Pancreas (tissue), 10 donors: ENCODE results near the gene SORCS3. TPM values are rescaled to one million over a fixed set of nuclear protein-coding genes. Genes with fewer than 3 reads are reported as not detected.

Source experiments
- ATAC-seq, 4 donors: fragments of 200-7000 bp; cut with Tn5 transposase; one replicate each; pipeline versions ENCODE4 v1.8.0 to v1.9.1; 2020; ENCODE audit warnings: mild to moderate bottlenecking in 4 of 4, moderate library complexity in 4 of 4
- DNase-seq, 6 donors: peaks; one replicate each; pipeline ENCODE4 v3.0.0-alpha.2; 2020
- FAIRE-seq: peaks from 2 replicates; lab custom pipeline; 2012; peaks lifted over from hg19 to GRCh38; lab: Jason Lieb, UNC
- H3K27ac ChIP-seq, 4 donors: fragments of 200-600 bp; sonication (generic); 1 replicate in 3 of 4; 2 replicates in 1 of 4; pipeline versions ENCODE4 v1.5.0 to v1.8.0; 2020
- H3K27me3 ChIP-seq, 4 donors: fragments of 200-600 bp; one replicate each; pipeline ENCODE4 v1.8.0; 2021
- H3K36me3 ChIP-seq, 3 donors: fragments of 200-600 bp; sonication (generic) in 1 of 3; one replicate each; pipeline versions ENCODE4 v1.5.0 to v1.8.0; 2020 to 2021
- H3K4me1 ChIP-seq, 3 donors: fragments of 200-600 bp; one replicate each; pipeline ENCODE4 v1.8.0; 2021
- H3K4me3 ChIP-seq, 4 donors: fragments of 200-600 bp; sonication (generic) in 2 of 4; one replicate each; pipeline versions ENCODE4 v1.5.0 to v1.8.0; 2020 to 2021
- H3K9me3 ChIP-seq, 4 donors: fragments of 200-600 bp; one replicate each; pipeline ENCODE4 v1.8.0; 2021
- CTCF ChIP-seq, 4 donors: fragments of 200-600 bp; sonication (generic) in 3 of 4; IDR thresholded peaks; one replicate each; pipeline versions ENCODE4 v1.5.0 to v1.8.0; 2021; ENCODE audit warnings: antibody characterized with exemption in 4 of 4
- WGBS, 2 donors: extraction: QIAGEN DNeasy Blood & Tissue Kit; methylation state at CpG; one replicate each; pipeline ENCODE4 v1.1.7; 2013; 5-methylcytosine and 5-hydroxymethylcytosine counted together
- intact Hi-C, 3 donors: fragments of 100-400 bp; cut with DNase I; formaldehyde crosslinking; loops; one replicate each; pipeline versions ENCODE4 v1.11.1 to v1.14.2; 2022
- polyA plus RNA-seq, 2 donors: library from polyadenylated mRNA; stranded (reverse); fragments of 200-250 nt; gene quantifications; one replicate each; pipeline ENCODE4 v1.2.3, GENCODE V29; 2013
- total RNA-seq, 6 donors: library from RNA; stranded (reverse); fragmentation: NEBNext Ultra II Directional in 4 of 6; extraction: Animal tissue kit (Norgen Biotek cat#: 25700) in 4 of 6; gene quantifications; one replicate each; pipeline versions ENCODE4 v1.2.1 to v1.2.4, GENCODE V29; 2021 to 2023
- donor health status: healthy with polysubstance abuse.
- donor health status: DM: no; HTN: no; CAD: no; lungs with moderate emphysema.
- donor health status: DM: no; HTN: no; CAD: no.
- donor health status: control.
- donor health status: control.
- donor health status: Bipolar disorder and iron deficiency.
- donor health status: DM: yes; HTN: yes; CAD: no.
- donor health status: DM: no; HTN: no; CAD: no.
- donor health status: DM: no; HTN: no; CAD: no.
- donor health status: DM: yes; HTN: yes; CAD: no.

The SORCS3 gene
- total RNA-seq (not detected), polyA plus RNA-seq (under 1 TPM in 1 of 2 donors, not detected in 1; 0.02 TPM)

DNA sequence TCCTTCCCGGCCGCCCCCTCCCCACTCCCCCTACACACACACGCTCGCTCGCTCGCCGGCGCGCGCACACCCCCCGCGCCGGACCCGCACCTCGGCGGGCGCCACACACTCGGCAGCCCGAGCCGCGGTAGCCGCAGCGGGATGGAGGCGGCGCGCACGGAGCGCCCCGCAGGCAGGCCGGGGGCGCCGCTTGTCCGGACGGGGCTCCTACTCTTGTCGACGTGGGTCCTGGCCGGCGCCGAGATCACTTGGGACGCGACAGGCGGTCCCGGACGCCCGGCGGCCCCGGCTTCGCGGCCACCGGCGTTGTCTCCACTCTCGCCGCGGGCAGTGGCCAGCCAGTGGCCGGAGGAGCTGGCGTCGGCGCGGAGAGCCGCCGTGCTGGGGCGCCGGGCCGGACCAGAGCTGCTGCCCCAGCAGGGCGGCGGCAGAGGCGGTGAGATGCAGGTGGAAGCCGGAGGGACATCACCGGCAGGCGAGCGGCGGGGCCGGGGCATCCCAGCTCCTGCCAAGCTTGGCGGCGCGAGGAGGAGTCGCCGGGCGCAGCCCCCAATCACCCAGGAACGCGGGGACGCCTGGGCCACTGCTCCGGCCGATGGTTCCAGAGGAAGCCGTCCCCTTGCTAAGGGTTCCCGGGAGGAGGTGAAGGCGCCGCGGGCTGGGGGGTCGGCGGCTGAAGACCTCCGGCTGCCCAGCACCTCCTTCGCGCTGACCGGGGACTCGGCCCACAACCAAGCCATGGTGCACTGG lies at the start of gene SORCS3:
TSS of gene SORCS3 (plus strand) at position 104 of the 750 bp plus-strand sequence.
- TF ChIP-seq CTCF (IDR thresholded peaks at IDR 0.05): no peak
- Histone ChIP-seq H3K27me3 (peaks cover 0 to 22% (median 6%) of the 10 kb centered on the region in 4 donors), H3K27ac (no peak within 1 kb of the TSS), H3K36me3 (no peaks in the 10 kb centered on the region), H3K4me1 (no peaks in the 10 kb centered on the region), H3K4me3 (peak within 1 kb of the TSS in 1 of 4 donors; percentile 7), H3K9me3 (no peaks in the 10 kb centered on the region)
- ATAC-seq (no peak), DNase-seq (peak in 2 of 6 donors; percentile 57 to 72), FAIRE-seq (no peak)
- intact Hi-C loops: no loop called here
- WGBS, 2 donors: 1% methylated on average over 65 to 96 of the region's 96 CpGs

GRCh38 chr10:104591441-104591840 lies 49.6 kb upstream of the SORCS3 start:
- Histone ChIP-seq H3K36me3 (no peaks in the 10 kb centered on the region), H3K4me3 (no peak overlapping the region), H3K9me3 (no peaks in the 10 kb centered on the region), H3K27me3 (peaks cover 0 to 3% (median 0%) of the 10 kb centered on the region in 4 donors), H3K27ac (no peak overlapping the region), H3K4me1 (no peaks in the 10 kb centered on the region)
- WGBS, 2 donors: 62 to 68% methylated on average over 3 of the region's 3 CpGs
- no peak for ATAC-seq
- no peak for TF ChIP-seq CTCF (IDR thresholded peaks at IDR 0.05)
- DNase-seq: no peak
- FAIRE-seq: no peak
- intact Hi-C loops: no loop called here

- Histone ChIP-seq H3K9me3 (no peaks in the 10 kb centered on the region), H3K36me3 (no peaks in the 10 kb centered on the region), H3K27me3 (peaks cover 0 to 2% (median 0%) of the 10 kb centered on the region in 4 donors), H3K4me1 (no peaks in the 10 kb centered on the region), H3K27ac (no peak overlapping the region), H3K4me3 (no peak overlapping the region)
- WGBS, 2 donors: 25 to 46% methylated on average over 1 of the region's 1 CpG
- TF ChIP-seq CTCF (IDR thresholded peaks at IDR 0.05): no peak
- intact Hi-C loops: no loop called here
- ATAC-seq (no peak), DNase-seq (no peak), FAIRE-seq (no peak)
Observed at GRCh38 chr10:104601166-104601565, 39.9 kb upstream of the SORCS3 start.

DNA sequence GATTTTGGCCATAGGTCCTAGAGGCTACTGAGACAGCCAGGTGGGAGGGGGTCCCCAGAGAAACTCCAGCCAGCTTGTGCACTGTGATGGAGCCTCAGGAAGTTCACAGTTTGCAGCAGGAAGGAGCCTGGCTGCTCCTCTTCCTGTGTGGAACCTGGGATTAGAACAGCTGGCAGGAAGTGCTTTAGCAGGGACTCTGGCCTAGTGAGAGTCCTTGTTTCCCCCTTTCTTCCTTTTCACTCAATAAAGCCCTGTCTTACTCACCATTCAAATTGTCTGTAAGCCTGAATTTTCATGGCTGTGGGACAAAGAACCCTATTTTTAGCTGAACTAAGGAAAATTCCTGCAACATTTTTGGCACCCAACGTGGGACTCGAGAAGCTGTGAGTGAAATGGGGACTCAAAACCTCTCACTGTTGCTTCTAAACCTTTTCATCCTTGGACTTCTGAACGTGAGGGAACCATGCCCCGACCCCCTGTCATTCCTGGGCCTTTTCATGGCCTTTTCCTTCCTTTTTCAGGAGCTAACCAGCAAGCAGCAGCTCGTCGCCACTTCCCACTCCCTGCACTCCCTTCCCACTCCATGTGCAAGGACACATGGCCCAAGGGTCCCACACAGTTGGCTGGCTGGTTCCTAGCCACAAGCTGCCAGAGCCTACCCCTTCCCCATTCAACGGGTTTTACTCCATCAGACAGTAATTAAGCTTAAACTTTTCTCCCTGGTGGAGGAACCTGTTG lies 32.8 kb upstream of the SORCS3 start:
- H3K27ac ChIP-seq: no peak overlapping the region
- H3K27me3 ChIP-seq: no peaks in the 10 kb centered on the region
- ATAC-seq (no peak), FAIRE-seq (no peak), DNase-seq (no peak)
- H3K9me3 ChIP-seq: no peaks in the 10 kb centered on the region
- H3K4me1 ChIP-seq: no peaks in the 10 kb centered on the region
- H3K36me3 ChIP-seq: no peaks in the 10 kb centered on the region
- H3K4me3 ChIP-seq: no peak overlapping the region
- intact Hi-C loops: no loop called here
- 53 to 57% methylated on average over 7 of the region's 7 CpGs for WGBS, 2 donors
- no peak for TF ChIP-seq CTCF (IDR thresholded peaks at IDR 0.05)
